ENCODE measurements around the gene AFAP1L2.

- TF ChIP-seq, protein P1, sequence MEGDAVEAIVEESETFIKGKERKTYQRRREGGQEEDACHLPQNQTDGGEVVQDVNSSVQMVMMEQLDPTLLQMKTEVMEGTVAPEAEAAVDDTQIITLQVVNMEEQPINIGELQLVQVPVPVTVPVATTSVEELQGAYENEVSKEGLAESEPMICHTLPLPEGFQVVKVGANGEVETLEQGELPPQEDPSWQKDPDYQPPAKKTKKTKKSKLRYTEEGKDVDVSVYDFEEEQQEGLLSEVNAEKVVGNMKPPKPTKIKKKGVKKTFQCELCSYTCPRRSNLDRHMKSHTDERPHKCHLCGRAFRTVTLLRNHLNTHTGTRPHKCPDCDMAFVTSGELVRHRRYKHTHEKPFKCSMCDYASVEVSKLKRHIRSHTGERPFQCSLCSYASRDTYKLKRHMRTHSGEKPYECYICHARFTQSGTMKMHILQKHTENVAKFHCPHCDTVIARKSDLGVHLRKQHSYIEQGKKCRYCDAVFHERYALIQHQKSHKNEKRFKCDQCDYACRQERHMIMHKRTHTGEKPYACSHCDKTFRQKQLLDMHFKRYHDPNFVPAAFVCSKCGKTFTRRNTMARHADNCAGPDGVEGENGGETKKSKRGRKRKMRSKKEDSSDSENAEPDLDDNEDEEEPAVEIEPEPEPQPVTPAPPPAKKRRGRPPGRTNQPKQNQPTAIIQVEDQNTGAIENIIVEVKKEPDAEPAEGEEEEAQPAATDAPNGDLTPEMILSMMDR (IDR thresholded peaks at IDR 0.05) = no peak
- no peak for TF ChIP-seq POLR2A (IDR thresholded peaks at IDR 0.05)
These were observed 8.8 kb downstream of the AFAP1L2 start for GRCh38 chr10:114395366-114396022.

Data from prostate gland (tissue), 2 donors.